NB4 (cell line): ENCODE measurements around the gene KRT16.
"Not testable (repeated sequence)": the region's sequence is repeated elsewhere in the genome, so short reads cannot be mapped to it uniquely, and the experiment has no call there.

Experiments
- DNase-seq: peaks from one replicate; pipeline ENCODE4 v3.0.0; 2010; ENCODE audit warnings: low read depth
- H3K4me3 ChIP-seq: one replicate; pipeline ENCODE4 v1.5.1; 2011; ENCODE audit warnings: mild to moderate bottlenecking, low read depth, low read length, moderate library complexity
- MYC ChIP-seq: IDR thresholded peaks from 2 replicates; pipeline ENCODE4 v1.6.1; 2011; ENCODE audit warnings: low read depth, low read length
- POLR2A ChIP-seq: IDR thresholded peaks from 2 replicates; pipeline ENCODE4 v1.6.1; 2011; ENCODE audit warnings: mild to moderate bottlenecking; ENCODE audit not compliant: insufficient read length; ENCODE audit errors: extremely low read depth
- TF ChIP-seq, protein P1 (sequence below): IDR thresholded peaks from 2 replicates; pipeline ENCODE4 v1.6.1; 2011; ENCODE audit warnings: low read depth, low read length
- TF ChIP-seq, protein P2 (sequence below): IDR thresholded peaks from one replicate; pipeline ENCODE4 v1.5.1; 2012; ENCODE audit warnings: low read depth, low read length

Gene KRT16

DNA sequence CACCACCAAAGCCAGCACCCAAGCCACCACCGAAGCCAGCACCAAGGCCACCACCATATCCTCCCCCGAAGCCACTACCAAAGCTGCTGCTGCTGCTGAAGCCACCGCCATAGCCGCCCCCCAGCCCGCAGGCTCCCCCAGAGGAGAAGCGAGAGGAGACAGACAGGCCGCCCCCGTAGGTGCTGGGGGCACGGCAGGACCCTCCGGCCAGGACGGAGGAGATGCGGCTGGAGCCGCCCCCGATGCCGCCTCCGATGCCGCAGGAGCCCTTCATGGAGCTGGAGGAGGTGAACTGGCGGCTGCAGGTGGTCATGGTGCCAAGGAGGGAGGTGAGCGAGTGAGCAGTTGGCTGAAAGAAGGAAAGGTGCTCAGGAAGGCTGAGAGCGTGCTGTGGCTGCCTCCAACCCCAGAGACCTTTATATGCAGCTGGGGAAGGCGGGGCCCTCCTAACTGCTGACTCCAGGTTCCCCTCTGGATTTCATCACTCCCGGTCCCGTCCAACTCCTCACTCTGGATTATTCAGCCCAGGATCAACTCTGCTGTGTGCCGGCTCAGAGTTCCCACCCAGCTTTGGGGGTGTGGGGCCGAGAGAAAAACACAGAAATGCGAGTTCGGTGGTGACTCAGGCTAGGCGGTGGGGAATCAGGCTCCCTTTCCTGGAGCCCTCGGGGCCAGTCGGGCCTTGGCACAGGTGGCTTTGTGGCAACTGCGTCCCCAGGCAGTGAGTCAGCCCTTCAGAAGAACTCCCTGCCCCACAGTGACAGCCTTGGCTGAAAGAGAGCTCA lies at the start of gene KRT16:
Gene KRT16 (minus strand): TSS at position 392 of the 785 bp plus-strand sequence. CDS start 79 bp downstream, at position 313.
- not testable (repeated sequence) for DNase-seq, H3K4me3 ChIP-seq

DNA sequence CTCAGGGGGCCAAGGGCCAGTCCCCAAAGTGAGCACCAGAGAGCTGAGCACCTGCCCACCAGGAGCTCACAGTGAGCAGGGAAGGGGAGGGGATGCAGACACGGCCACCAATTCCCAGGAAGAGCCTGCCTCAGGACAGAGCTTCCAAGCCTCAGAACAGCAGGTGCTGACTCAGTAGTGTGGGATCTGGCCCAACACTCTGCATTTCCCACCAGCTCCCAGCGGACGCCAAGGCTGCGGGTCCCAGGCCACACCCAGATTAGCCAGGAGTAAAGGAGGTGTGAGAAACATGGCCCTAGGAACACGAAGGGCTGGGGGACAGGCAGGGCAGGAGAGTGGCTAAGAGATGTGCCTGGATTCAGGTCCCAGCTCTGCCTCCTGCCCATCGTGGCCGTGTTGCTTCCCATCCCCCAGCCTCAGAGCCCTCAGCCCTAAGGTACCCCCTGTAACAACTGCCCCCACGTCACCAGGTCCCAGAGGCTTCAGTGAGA lies 47.7 kb upstream of the KRT16 start:
- DNase-seq = no peak
- H3K4me3 ChIP-seq = no peak overlapping the region
- no peak for TF ChIP-seq POLR2A
- TF ChIP-seq, protein P1, sequence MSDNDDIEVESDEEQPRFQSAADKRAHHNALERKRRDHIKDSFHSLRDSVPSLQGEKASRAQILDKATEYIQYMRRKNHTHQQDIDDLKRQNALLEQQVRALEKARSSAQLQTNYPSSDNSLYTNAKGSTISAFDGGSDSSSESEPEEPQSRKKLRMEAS = no peak
- TF ChIP-seq MYC = no peak
- TF ChIP-seq, protein P2, sequence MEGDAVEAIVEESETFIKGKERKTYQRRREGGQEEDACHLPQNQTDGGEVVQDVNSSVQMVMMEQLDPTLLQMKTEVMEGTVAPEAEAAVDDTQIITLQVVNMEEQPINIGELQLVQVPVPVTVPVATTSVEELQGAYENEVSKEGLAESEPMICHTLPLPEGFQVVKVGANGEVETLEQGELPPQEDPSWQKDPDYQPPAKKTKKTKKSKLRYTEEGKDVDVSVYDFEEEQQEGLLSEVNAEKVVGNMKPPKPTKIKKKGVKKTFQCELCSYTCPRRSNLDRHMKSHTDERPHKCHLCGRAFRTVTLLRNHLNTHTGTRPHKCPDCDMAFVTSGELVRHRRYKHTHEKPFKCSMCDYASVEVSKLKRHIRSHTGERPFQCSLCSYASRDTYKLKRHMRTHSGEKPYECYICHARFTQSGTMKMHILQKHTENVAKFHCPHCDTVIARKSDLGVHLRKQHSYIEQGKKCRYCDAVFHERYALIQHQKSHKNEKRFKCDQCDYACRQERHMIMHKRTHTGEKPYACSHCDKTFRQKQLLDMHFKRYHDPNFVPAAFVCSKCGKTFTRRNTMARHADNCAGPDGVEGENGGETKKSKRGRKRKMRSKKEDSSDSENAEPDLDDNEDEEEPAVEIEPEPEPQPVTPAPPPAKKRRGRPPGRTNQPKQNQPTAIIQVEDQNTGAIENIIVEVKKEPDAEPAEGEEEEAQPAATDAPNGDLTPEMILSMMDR = no peak

DNA sequence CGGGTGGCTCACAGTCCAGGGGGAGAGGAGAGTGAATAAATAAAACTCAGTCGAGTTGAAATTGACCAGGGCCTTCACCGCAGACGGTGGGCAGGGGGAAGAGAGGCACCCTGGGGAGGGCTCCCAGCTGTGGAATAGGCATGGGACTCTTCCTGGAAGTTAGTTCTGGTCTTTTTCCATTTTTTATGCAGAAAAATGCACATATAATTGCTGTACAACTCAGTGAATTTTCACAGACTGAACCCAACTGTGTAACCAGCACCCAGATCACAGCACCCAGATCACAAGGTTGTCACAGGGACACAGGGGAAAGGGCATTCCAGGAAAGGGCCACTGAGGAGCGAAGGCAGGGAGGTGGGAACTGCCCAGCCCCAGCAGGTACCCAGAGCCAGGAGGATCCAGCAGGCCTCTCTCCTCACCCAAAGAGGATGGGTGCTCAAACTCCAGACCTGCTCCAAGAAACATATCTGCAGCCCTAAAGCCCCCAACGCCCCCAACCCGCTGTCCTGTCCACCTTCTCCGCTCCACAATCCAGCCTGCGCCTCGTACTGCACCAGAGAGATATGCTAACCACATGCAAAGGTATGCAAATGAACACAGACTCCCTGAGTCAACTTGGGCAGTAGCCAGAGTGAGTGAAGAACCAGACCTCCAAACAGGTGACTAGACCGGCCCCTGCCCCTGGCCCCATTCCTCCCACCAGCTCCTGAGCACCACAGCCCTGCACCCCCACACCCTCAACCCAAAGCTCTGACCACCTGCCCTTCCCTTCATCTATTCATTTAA lies 47.1 kb upstream of the KRT16 start:
- DNase-seq = no peak
- no peak overlapping the region for H3K4me3 ChIP-seq
- TF ChIP-seq POLR2A (no peak), MYC (no peak)
- TF ChIP-seq, protein P1 = no peak
- TF ChIP-seq, protein P2 = no peak

DNA sequence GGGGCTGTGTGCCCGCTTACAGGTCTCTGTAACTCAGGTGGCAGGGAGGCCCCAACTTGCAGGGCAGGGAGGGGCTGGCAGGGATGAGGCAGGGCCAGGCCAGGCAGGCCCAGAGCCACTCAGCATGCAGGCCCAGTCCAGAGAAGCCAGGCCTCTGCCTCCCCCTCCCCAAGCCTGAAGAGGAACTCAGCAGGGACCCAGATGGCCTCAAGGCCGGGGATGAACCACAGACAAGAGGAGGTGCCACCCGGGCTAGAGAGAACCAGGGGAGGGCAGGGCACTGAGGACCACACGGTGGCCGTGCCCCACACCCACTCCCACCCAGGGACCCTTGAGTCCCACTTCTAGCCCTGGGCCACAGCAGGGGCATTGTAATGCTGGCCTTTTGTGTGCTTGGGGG lies 46.3 kb upstream of the KRT16 start:
- no peak overlapping the region for H3K4me3 ChIP-seq
- DNase-seq = no peak
- TF ChIP-seq, protein P2 = no peak
- TF ChIP-seq POLR2A = no peak
- no peak for TF ChIP-seq MYC
- TF ChIP-seq, protein P1 = no peak

DNA sequence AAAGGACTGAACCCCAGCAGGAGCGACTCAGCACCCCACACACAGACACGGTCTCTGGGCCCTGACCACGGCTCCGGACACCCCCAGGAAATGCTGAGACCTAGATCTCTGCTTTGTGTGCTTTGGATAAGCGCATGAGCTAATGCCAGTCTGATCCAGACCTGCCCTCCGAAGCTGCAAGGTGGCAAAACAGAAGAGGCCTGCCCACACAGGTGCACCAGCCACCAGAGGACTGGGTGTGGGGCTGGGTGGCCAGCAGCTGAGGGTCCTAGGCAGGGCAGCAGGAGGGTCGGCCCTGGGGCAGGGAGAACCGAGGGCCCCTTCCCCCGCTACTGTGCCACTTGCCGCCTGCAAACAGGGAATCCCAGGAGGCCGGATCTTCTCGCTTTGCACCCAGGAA lies 45.4 kb upstream of the KRT16 start:
- TF ChIP-seq, protein P1 = no peak
- no peak overlapping the region for H3K4me3 ChIP-seq
- DNase-seq = no peak

DNA sequence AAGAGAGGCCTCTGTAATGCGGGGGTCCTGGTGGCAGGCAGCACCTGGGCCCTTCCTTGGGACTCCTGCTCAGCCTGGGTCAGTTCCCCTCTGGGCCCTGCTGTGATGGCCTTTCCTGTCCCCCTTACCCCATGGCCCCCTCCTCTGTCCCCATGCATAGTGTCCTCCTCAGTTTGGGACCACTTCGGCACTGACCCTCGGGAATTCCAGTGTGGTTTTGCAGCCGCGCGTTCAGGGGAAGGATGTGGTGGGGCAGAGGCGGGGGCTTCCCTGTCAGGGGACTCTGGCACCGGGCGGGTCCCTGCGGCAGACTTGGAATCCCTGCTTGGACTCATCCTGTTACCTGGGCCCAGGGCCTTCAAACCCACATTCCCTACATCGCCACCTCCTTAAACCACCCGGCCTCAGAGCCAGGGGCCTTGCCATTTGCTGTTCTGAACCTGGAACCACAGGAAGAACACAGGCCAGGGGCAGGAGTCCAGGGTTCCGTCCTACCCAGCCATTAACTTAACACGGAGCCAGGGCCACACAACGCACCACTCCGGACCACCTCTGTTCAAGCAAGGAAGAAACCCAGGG lies 44.7 kb upstream of the KRT16 start:
- H3K4me3 ChIP-seq = no peak overlapping the region
- no peak for DNase-seq
- TF ChIP-seq, protein P1 = no peak
- TF ChIP-seq, protein P2 = no peak
- no peak for TF ChIP-seq MYC
- TF ChIP-seq POLR2A = no peak
